IMR-90 (cell line): ENCODE data around the gene RPGR. TPM values are rescaled to one million over a fixed set of nuclear protein-coding genes. Genes with fewer than 3 reads are reported as not detected.

Source experiments
- ATAC-seq: fragments of 200-7000 bp; cut with Tn5 transposase; 2 replicates; pipeline ENCODE4 v1.9.1; 2020; ENCODE audit warnings: low read depth, mild to moderate bottlenecking, moderate library complexity
- BruUV-seq: library from RNA; stranded (reverse); fragments of 400-500 nt; replicated peaks from 2 replicates; lab custom pipeline; 2021; lab: Mats Ljungman, UMichigan
- CTCF ChIA-PET: fragments of 300-600 bp; formaldehyde crosslinking; extraction: SDS; loops from one replicate; lab custom pipeline; 2021; ENCODE audit warnings: antibody characterized with exemption; lab: Yijun Ruan, JAX
- POLR2A ChIA-PET: fragments of 300-600 bp; sonication (Branson Sonifier 250); formaldehyde crosslinking; loops from one replicate; lab custom pipeline; 2022; ENCODE audit warnings: antibody characterized with exemption; ENCODE audit not compliant: unreplicated experiment; lab: Charles Lee
- DNase-seq: peaks from one replicate; pipeline ENCODE4 v3.0.0; 2013
- H2AFZ ChIP-seq: replicated peaks from 2 replicates; pipeline ENCODE3; 2013; ENCODE audit warnings: low read length, mild to moderate bottlenecking; ENCODE audit not compliant: poor library complexity
- H2AK5ac ChIP-seq: 2 replicates; pipeline ENCODE4 v1.6.1; 2013; ENCODE audit warnings: low read depth, low read length, inconsistent platforms
- H2AK9ac ChIP-seq: replicated peaks from 2 replicates; pipeline ENCODE3; 2013; ENCODE audit warnings: mild to moderate bottlenecking, low read depth, low read length, moderate library complexity; ENCODE audit not compliant: poor library complexity
- H2BK120ac ChIP-seq: 2 replicates; pipeline ENCODE4 v1.6.1; 2013; ENCODE audit warnings: low read depth, low read length, inconsistent platforms
- H2BK15ac ChIP-seq: 3 replicates; pipeline ENCODE4 v1.6.1; 2013; ENCODE audit warnings: low read depth, low read length, inconsistent platforms
- H2BK20ac ChIP-seq: 2 replicates; pipeline ENCODE4 v1.6.1; 2013; ENCODE audit warnings: low read depth, mild to moderate bottlenecking, inconsistent platforms, low read length, moderate library complexity
- H2BK5ac ChIP-seq: 2 replicates; pipeline ENCODE4 v1.6.1; 2013; ENCODE audit warnings: mild to moderate bottlenecking, low read depth, low read length, inconsistent platforms; ENCODE audit not compliant: poor library complexity, severe bottlenecking
- H3K14ac ChIP-seq: replicated peaks from 2 replicates; pipeline ENCODE4 v1.6.1; 2013; ENCODE audit warnings: low read depth, low read length, inconsistent platforms
- H3K18ac ChIP-seq: 2 replicates; pipeline ENCODE4 v1.6.1; 2013; ENCODE audit warnings: low read depth, low read length, control low read depth
- H3K23ac ChIP-seq: 2 replicates; pipeline ENCODE4 v1.6.1; 2013; ENCODE audit warnings: low read depth, low read length, inconsistent platforms
- H3K27ac ChIP-seq: 2 replicates; pipeline ENCODE4 v1.5.1; 2013; ENCODE audit warnings: mild to moderate bottlenecking, control low read depth, low read length; ENCODE audit not compliant: insufficient read depth
- H3K27me3 ChIP-seq: 2 replicates; pipeline ENCODE4 v1.6.1; 2013; ENCODE audit warnings: low read length; ENCODE audit not compliant: control insufficient read depth, insufficient read depth
- H3K36me3 ChIP-seq: 2 replicates; pipeline ENCODE4 v1.6.1; 2013; ENCODE audit warnings: low read length, mixed read lengths; ENCODE audit not compliant: control insufficient read depth, insufficient read depth
- H3K4ac ChIP-seq: 2 replicates; pipeline ENCODE4 v1.6.1; 2013; ENCODE audit warnings: low read depth, low read length, inconsistent platforms
- H3K4me1 ChIP-seq: 2 replicates; pipeline ENCODE4 v1.6.1; 2013; ENCODE audit warnings: low read length, mixed read lengths; ENCODE audit not compliant: control insufficient read depth, insufficient read depth
- H3K4me2 ChIP-seq: 2 replicates; pipeline ENCODE4 v1.6.1; 2013; ENCODE audit warnings: low read depth, mild to moderate bottlenecking, control low read depth, low read length, moderate library complexity
- H3K4me3 ChIP-seq: 2 replicates; pipeline ENCODE4 v1.5.1; 2013; ENCODE audit warnings: low read depth, mild to moderate bottlenecking, control low read depth, low read length, moderate library complexity; ENCODE audit not compliant: insufficient read depth
- H3K56ac ChIP-seq: 2 replicates; pipeline ENCODE4 v1.6.1; 2013; ENCODE audit warnings: low read length, inconsistent platforms; ENCODE audit not compliant: insufficient read depth; ENCODE audit errors: extremely low read depth
- H3K79me1 ChIP-seq, 2 experiments: 2 replicates each; pipeline ENCODE4 v1.6.1; 2013; ENCODE audit warnings: low read length in 2 of 2, inconsistent platforms in 1 of 2, low read depth in 1 of 2
- H3K9ac ChIP-seq: 2 replicates; pipeline ENCODE4 v1.6.1; 2013; ENCODE audit warnings: low read depth, low read length, control low read depth
- H3K9me1 ChIP-seq: 2 replicates; pipeline ENCODE4 v1.6.1; 2013; ENCODE audit warnings: low read length, inconsistent platforms; ENCODE audit not compliant: insufficient read depth
- H3K9me3 ChIP-seq: 2 replicates; pipeline ENCODE4 v1.6.1; 2013; ENCODE audit warnings: low read length; ENCODE audit not compliant: control insufficient read depth, insufficient read depth
- H4K20me1 ChIP-seq: 2 replicates; pipeline ENCODE4 v1.6.1; 2013; ENCODE audit warnings: low read length, inconsistent platforms; ENCODE audit not compliant: insufficient read depth
- H4K5ac ChIP-seq: 2 replicates; pipeline ENCODE4 v1.6.1; 2013; ENCODE audit warnings: mild to moderate bottlenecking, low read depth, low read length, control low read depth
- H4K8ac ChIP-seq, 2 experiments: 2 replicates each; pipeline ENCODE4 v1.6.1; 2013; ENCODE audit warnings: low read depth in 2 of 2, low read length in 2 of 2, control low read depth in 1 of 2, inconsistent platforms in 1 of 2
- H4K91ac ChIP-seq: 2 replicates; pipeline ENCODE4 v1.6.1; 2013; ENCODE audit warnings: low read depth, low read length, inconsistent platforms; ENCODE audit not compliant: insufficient read depth
- CEBPB ChIP-seq: IDR thresholded peaks from 2 replicates; pipeline ENCODE4 v1.6.1; 2012; ENCODE audit warnings: low read depth, low read length, improper control_type of control experiment
- CHD1 ChIP-seq: IDR thresholded peaks from 2 replicates; pipeline ENCODE4 v1.6.1; 2012; ENCODE audit warnings: low read depth, low read length, improper control_type of control experiment
- ELK1 ChIP-seq: fragments of 150-350 bp; IDR thresholded peaks from 2 replicates; pipeline ENCODE4 v1.6.1; 2016; ENCODE audit warnings: low read depth, mild to moderate bottlenecking, low read length, moderate library complexity, borderline replicate concordance
- MAFK ChIP-seq: IDR thresholded peaks from 2 replicates; pipeline ENCODE4 v1.6.1; 2012; ENCODE audit warnings: low read depth, low read length, improper control_type of control experiment
- dilution Hi-C: fragments of 300-500 bp; cut with HindIII; formaldehyde crosslinking; loops from one replicate; pipeline ENCODE4 v1.14.3; 2018; ENCODE audit warnings: low sequenced_read_pairs; ENCODE audit not compliant: unreplicated experiment
- in situ Hi-C: fragments of 300-500 bp; cut with MboI; formaldehyde crosslinking; loops from 3 replicates; pipeline ENCODE4 v1.14.3; 2019; ENCODE audit warnings: low sequenced_read_pairs, inconsistent platforms, mixed read lengths
- intact Hi-C: fragments of 100-400 bp; cut with micrococcal nuclease; formaldehyde crosslinking; loops from 2 replicates; pipeline ENCODE4 v1.10.0; 2022
- polyA plus RNA-seq, 3 experiments: library from polyadenylated mRNA; depleted of rRNA; stranded (reverse); fragments of >200 nt; gene quantifications; 2 replicates each; pipeline ENCODE4 v1.2.3, GENCODE V29; 2012; ENCODE audit warnings: low replicate concordance in 1 of 3
- total RNA-seq: library from RNA; depleted of rRNA; stranded (reverse); fragments of >200 nt; gene quantifications from 2 replicates; pipeline ENCODE4 v1.2.3, GENCODE V29; 2012

Gene RPGR
- total and polyA plus RNA-seq, 2 of the 4 experiments (the other 2 are of a cell fraction), result 2.2 to 3.8 TPM

- no peaks in the 10 kb centered on the region; a peak in 1 of 4 replicates for H3K79me1 ChIP-seq
- H2AK5ac ChIP-seq, result no peak overlapping the region
- no peak overlapping the region for H2BK15ac ChIP-seq
- no peak overlapping the region for H3K56ac ChIP-seq
- CTCF ChIA-PET, result interaction anchor here (1.0 kb wide), 1 partner anchor 13 kb away, joined by 4 read pairs; no protein-coding TSS in a partner anchor
- no peaks in the 10 kb centered on the region for H3K27me3 ChIP-seq
- dilution Hi-C loops (no loop called here), in situ Hi-C loops (no loop called here), intact Hi-C loops (no loop called here)
- DNase-seq (no peak), ATAC-seq (peak; percentile 10; the same call in 1 of the 2 replicates)
- H4K91ac ChIP-seq, result no peak overlapping the region
- no peak overlapping the region for H3K4me3 ChIP-seq
- H3K9ac ChIP-seq, result no peak overlapping the region; the same call in 1 of the 2 replicates
- no peak overlapping the region; the same call in 1 of the 2 replicates for H3K27ac ChIP-seq
- H2BK120ac ChIP-seq, result peak overlapping the region; percentile 65; the same call in 1 of the 2 replicates
- peak overlapping the region; percentile 33; the same call in 1 of the 2 replicates for H2BK20ac ChIP-seq
- no peaks in the 10 kb centered on the region for H4K20me1 ChIP-seq
- H4K8ac ChIP-seq, result no peak overlapping the region
- H2AFZ ChIP-seq, result no peak overlapping the region
- H3K14ac ChIP-seq, result no peak overlapping the region
- H3K18ac ChIP-seq, result peak overlapping the region; percentile 61; the same call in 1 of the 2 replicates
- no peak overlapping the region for H3K23ac ChIP-seq
- H3K9me3 ChIP-seq, result 0 out of 2 replicates have a peak, but pooled peaks cover 2% of the 10 kb centered on the region
- H2AK9ac ChIP-seq, result no peak overlapping the region
- peak; percentile 61 for TF ChIP-seq MAFK
- TF ChIP-seq CHD1, result no peak
- TF ChIP-seq ELK1, result no peak
- TF ChIP-seq CEBPB, result no peak
- POLR2A ChIA-PET, result no interaction called here
- BruUV-seq, result no TSS peak
- H3K4me2 ChIP-seq, result peak overlapping the region; percentile 59; the same call in 1 of the 2 replicates
- no peak overlapping the region; the same call in 1 of the 2 replicates for H4K5ac ChIP-seq
- no peaks in the 10 kb centered on the region for H3K36me3 ChIP-seq
- no peak overlapping the region; the same call in 1 of the 2 replicates for H3K4ac ChIP-seq
- peak overlapping the region; percentile 68 for H2BK5ac ChIP-seq
- peaks cover 4% of the 10 kb centered on the region for H3K4me1 ChIP-seq
- peaks cover 3% of the 10 kb centered on the region for H3K9me1 ChIP-seq
These were observed 56.1 kb downstream of the RPGR start for GRCh38 chrX:38271154-38271716.
